CD1c-positive myeloid dendritic cell (primary cell): Measurements from ENCODE around the gene GPR37L1.
"Not testable (repeated sequence)": the region's sequence is repeated elsewhere in the genome, so short reads cannot be mapped to it uniquely, and the experiment has no call there.

Experiments
- DNase-seq: peaks from one replicate; pipeline ENCODE4 v3.0.0-alpha.2; 2016; ENCODE audit errors: extremely low spot score

Gene GPR37L1

DNA sequence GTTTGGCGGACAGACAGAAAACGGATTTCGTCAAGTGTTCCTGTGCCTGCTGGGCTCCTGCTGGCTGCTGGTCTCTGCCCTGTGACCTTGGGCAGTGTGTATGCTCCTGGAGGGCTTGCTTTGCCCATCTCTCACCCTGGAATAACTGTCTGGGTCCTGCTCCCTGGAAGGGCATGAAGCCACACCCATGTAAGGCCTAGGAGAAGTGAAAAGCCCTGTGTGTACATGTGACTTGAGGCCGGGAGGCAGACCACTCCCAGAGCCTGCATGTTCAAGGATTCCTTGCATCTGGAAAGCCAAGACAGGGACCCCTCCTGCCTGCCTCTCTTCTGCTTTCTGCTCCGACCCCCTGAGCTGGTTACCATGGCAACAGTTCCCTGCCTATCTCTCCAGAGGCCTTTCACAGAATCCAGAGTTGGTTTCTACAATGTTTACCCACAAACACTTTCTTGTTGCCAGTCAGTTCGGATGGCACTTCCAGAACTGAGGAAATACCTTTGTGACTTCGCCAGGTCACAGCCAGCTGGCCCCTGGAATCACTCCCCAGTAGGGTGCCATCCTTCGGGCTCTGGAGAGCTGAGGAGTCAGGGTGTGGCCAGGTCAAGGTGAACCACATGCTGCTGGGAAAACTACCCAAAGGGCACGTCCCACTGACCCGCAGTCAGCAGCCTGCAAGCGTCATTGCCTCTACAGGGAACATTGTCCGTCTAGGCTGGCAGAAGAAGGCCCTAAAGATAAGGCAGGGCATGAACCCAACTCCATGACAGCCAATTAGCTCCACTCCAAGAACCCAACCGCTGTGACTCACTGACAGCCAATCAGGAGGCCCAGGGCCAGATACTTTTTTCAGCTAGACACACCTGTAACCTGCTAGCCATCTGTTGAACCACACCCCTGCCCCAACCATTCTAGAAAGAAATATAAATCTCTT lies 14.7 kb upstream of the GPR37L1 start:
- no peak for DNase-seq

DNA sequence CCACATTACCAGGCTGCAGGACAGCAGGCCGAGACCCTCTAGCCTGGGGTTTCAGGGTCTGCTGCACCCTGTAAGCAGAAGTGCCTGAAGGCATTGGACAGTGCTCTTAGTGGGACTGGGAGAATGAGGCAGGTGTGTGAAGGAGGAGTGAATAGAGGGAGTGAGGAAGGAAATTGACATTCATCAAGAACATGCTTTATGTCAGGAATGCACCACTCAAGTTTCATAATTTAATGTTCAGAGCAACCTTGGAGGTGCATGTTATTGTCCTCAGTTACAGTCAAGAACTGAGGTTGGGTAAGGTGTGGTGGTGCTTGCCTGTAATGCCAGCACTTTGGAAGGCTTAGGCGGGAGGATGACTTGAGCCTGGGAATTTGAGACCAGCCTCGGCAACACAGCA lies 11.7 kb upstream of the GPR37L1 start:
- no peak for DNase-seq

DNA sequence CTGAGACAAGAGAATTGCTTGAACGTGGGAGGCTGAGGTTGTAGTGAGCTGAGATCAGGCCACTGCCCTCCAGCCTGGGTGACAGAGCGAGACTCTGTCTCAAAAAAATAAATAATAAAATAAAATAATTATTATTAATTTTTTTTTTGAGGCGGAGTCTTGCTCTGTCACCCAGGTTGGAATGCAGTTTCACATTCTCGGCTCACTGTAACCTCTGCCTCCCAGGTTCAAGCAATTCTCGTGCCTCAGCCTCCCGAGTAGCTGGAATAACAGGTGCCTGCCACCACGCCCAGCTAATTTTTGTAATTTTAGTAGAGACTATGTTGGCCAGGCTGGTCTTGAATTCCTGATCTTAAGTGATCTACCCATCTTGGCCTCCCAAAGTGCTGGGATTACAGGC lies 11.1 kb upstream of the GPR37L1 start:
- DNase-seq, result not testable (repeated sequence)

DNA sequence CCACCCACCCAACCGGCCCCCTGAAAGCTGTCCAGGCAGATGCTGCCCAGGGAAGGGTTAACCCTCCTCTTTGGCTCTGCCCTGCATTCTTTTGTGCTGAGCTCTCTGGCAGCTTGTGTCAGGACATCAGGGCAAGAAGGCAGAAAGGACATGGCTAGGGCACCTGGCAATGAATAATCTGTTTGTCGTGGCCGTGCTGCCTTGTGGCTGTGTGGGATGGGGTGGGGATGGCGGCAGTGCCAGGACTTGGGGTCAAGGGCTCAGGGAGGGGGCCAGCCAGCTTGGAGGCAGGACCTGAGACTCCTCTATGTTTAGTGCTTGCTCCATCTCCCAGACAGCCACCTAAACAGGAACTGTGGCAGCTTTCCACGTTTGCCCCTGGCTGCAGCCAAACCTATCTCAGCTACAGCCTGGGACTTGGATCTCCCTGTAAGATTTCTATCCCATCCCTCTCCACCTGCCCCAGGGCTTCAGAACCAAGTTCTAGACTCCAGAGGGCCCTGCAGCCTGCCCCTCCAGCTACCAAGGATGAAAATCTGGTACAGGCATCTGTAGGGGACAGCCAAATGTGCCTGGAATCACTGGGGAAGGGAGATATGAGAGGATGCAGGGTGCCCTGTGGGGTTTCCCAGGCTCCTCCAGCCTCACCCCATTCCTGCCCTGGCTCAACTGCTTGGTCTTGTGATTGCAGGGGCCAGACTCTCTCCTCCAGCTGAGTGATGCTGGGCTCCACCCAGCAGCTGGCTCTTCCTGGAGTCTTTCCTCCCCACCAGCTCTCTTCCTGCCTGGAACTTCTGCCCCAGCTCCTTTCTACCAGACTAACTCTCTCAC lies 9.6 kb upstream of the GPR37L1 start:
- DNase-seq, result no peak

DNA sequence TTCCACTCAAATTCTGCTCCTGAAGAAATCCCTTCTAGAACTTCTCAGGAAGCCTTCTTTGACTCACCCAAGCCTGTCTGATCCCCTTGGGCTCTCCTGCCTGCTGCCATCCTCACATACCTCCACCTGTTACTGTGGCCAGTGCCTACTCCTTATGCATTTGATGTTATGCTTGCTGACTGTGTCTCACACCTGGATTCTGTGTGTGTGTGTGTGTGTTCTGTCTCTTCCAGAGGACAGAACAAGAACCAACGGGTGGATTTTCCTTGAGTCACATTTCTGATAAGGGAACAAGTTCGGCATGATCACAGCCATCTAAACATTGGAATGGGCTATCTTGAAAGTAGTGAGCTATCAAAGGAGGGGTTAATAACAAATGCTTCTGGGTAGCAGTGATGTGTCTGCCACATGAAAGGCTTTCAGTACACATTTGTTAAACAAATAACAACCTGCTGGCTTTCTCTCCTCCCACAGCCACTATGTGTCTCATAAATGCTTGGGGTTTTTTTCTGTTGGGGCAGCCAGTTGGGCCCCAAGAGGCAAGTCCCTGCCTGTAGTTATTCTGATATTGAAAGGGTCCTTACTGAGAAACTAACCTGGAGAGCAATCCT lies 8.9 kb upstream of the GPR37L1 start:
- no peak for DNase-seq

DNA sequence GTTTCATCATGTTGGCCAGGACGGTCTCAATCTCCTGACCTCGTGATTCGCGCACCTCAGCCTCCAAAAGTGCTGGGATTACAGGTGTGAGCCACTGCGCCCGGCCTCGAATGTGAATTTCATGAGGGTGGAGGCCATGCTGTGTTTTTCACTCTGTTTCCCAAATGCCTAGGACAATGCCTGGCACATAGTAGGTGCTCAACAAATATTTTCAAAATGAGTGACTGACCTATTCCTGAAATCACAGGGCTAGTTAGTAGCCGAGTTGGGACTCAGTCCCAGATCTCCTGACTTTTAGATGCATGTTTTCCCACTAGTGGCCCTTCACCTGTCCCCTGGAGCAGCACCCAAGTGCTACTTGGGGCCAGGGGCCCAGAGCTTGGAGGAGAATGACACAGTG lies 6.4 kb upstream of the GPR37L1 start:
- no peak for DNase-seq

DNA sequence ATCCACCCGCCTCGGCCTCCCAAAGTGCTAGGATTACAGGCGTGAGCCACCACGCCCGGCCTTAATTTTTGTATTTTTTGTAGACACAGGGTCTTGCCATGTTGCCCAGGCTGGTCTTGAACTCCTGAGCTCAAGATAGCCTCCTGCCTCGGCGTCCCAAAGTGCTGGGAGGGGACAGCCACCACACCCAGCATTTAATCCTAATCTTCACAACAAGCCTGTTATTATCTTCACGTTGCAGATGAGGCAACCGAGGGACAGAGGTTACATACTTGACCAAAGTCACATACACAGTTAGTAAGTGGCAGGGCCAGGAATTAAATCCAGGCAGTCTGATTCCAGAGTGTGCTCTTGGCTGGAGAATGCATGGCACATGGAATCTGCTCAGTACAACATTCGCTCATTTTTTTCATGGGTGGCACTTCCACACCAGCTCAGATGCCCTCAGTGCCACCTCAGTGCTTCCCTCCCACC lies 4.8 kb upstream of the GPR37L1 start:
- no peak for DNase-seq

DNA sequence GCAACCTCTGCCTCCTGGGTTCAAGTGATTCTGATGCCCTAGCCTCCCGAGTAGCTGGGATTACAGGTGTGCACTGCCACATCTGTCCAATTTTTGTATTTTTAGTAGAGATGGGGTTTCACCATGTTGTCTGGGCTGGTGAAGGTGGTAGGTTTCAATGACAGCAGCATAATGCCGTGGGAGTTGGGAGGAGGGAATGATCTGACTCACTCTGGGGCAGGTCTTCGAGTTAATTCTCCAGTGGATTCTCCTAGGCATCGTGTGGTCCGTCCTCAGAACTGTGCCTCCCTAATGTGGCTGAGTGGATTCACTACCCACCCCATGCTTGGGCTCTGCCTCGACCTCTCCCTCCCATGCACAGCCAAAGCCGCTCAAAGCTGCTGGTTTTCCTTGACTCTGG lies 1.7 kb upstream of the GPR37L1 start:
- DNase-seq, result no peak

DNA sequence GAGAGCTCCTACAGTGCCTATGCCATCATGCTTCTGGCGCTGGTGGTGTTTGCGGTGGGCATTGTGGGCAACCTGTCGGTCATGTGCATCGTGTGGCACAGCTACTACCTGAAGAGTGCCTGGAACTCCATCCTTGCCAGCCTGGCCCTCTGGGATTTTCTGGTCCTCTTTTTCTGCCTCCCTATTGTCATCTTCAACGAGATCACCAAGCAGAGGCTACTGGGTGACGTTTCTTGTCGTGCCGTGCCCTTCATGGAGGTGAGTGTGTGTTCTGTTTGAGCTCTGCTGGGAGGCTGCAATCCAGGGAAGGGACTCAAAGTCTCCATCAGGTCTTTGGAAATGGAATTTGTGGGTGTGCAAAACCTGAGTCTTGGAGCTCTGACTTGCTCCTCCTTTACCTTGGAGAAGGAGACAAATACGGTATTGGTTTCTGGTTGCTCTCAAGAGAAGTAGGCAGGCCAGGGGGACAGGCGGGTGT lies 658 bp downstream of the GPR37L1 start:
- DNase-seq, result no peak

DNA sequence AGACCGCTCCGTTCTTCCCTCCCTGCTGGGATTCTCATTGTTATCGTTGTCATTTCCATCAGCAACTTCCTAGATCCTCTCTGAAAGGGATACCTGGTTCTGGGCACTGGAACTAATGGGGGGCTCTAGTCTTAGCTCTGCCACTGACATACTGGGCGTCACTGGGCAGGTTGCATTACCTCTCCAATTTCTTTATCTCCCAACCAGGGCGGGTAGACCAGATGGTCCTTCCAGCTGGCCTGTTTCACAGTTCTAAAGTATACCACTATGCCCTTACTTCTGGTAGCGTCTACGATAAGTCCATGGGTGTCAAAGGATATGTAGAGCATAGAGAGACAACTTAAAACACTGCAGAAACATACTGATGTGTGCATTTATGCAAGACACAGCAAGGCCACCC lies 1.4 kb downstream of the GPR37L1 start:
- no peak for DNase-seq

DNA sequence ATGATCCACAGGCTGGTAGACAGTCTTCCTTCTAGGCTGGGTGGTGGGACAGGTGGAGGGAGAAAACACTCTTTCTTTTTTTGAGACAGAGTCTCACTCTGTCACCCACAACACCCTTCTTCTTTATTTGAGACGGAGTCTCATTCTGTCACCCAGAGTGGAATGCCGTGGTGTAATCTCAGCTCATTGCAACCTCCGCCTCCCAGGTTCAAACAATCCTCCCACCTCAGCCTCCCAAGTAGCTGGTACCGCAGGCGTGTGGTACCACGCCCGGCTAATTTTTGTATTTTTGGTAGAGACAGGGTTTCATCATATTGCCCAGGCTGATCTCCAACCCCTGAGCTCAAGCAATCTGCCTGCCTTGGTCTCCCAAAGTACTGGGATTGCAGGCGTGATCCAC lies 2.9 kb downstream of the GPR37L1 start:
- DNase-seq, result no peak

DNA sequence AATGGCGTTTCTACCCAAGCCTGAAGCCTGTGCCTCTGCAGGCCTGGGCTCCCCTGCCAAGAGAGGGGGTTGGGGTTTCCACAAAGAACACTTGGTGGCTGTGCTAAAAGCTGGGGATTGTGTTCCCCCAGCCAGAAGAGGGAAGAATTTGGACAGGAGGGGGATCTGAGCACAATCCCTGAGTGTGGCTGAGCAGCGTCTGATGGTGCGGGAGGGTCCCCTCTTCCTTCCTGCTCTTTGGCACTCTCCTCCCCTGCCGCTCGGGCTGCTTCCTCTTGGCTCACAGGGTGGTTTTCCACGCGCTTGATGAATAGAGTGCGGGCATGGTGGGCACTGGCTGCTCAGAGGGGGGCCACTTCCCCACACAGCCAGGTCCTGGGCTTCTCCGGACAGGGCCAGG lies 3.7 kb downstream of the GPR37L1 start:
- DNase-seq, result peak; percentile 8

DNA sequence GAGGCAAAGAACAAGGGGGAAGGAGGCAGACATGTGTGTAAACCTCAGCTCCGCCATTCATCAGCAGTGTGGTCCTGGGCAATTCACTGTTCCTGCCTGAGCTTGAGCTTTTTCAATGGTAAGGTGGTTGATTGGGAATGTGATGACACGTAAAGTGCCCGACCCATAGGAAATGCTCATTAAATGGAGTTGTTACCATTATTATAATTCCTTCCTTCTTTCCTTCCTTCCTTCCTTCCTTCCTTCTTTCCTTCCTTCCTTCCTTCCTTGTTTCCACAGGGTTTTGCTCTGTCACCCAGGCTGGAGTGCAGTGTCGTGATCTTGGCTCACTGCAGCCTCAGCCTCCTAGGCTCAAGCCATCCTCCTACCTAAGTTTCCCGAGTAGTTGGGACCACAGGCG lies 4.3 kb downstream of the GPR37L1 start:
- no peak for DNase-seq

DNA sequence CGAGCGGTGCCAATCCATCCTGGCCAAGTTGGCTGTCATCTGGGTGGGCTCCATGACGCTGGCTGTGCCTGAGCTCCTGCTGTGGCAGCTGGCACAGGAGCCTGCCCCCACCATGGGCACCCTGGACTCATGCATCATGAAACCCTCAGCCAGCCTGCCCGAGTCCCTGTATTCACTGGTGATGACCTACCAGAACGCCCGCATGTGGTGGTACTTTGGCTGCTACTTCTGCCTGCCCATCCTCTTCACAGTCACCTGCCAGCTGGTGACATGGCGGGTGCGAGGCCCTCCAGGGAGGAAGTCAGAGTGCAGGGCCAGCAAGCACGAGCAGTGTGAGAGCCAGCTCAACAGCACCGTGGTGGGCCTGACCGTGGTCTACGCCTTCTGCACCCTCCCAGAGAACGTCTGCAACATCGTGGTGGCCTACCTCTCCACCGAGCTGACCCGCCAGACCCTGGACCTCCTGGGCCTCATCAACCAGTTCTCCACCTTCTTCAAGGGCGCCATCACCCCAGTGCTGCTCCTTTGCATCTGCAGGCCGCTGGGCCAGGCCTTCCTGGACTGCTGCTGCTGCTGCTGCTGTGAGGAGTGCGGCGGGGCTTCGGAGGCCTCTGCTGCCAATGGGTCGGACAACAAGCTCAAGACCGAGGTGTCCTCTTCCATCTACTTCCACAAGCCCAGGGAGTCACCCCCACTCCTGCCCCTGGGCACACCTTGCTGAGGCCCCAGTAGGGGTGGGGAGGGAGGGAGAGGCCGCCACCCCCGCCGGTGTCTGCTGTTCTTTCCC lies 5.3 kb downstream of the GPR37L1 start:
- no peak for DNase-seq

DNA sequence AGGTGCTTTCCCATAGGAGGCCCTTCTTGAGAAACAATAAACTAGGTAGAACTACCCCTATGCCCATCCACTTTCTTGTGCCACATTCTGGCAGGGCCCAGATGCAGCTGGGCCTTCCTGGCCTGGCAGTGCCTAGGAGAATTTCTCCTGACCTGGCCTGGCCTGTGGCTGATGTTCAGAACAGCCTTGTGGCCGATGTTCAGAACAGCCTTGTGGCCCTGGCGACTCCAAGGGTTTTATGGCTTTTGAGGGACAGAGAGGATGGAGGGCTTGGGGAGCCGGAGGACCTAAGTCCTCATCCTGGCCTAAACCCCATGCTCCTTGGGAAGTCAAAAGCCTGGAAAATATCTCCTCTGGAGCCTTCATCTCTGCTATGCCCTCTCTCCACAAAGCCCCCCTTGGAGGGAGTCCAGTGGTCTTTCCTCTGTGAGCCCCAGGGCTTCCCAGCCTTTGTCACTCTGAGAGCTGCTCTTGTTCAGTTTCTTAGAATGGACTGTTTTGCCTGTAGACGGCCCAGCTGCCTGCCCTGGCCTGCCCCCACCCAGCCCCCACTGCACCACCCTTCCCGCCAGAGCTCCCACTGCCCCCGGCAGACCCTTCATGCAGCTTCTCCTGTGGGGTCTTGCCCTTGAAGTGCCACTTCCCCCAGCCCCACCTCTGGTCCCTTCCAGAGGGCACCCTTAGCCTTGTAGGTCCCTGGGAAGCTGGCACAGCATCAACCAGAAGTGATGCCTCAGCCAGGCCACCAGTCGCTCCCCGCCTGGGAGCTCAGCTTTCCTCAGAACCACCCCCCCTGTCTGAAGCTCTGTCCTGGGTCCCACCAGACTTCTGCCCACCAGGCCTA lies 7.0 kb downstream of the GPR37L1 start:
- DNase-seq, result no peak

DNA sequence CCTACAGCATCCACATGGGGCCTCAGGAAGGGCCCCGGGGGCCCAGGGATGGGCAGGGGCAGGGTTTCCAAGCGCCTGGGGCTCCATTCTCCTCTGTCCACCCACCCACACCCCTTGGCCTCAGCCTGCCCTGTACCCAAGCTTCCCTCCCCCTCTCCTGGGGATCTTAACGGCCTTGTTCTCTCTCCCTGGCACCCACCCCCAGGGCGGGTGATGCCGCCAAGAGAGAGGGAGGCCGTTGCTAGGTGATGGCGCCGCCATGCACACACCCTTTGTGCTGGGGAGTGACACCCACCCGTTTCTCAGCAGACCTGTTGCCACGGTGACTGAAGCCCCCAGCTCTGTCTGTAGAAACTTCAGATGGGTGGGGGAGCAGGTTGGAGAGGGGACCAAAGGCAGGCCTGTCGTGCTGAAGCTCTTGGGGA lies 7.6 kb downstream of the GPR37L1 start:
- DNase-seq, result no peak

DNA sequence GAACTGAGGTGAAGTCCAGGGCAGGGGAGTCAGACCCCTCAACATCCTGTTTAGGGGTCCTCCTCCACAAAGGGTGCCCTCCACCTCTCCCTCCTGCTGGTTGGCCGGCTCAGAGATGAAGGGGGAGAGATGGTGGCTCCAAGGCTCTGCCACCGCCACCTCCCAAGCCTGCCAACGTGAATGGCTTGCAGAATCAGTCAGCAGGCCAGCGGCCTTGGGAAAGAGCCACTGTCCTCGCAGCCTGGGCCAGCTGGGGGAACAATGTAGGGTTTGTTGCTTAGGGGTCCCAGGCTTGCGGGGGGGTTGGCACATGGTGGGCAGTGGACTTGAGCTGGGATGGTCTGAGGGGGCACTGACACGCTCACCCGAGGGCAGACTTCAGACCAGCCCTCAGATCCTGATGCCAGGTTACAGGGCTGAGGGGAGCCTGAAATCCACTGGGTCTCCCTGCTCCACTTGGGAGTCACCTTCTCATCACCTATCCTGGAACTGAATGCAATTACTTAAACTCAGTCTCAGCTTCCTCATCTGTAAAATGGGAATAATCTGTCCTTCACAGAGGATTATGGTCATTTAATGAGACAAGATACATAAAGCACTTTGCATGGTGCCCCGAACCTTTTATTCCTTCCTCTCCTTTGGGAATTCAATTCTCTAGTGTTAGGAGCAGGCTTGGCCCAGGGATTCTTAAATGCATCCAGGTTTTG lies 8.3 kb downstream of the GPR37L1 start:
- no peak for DNase-seq

DNA sequence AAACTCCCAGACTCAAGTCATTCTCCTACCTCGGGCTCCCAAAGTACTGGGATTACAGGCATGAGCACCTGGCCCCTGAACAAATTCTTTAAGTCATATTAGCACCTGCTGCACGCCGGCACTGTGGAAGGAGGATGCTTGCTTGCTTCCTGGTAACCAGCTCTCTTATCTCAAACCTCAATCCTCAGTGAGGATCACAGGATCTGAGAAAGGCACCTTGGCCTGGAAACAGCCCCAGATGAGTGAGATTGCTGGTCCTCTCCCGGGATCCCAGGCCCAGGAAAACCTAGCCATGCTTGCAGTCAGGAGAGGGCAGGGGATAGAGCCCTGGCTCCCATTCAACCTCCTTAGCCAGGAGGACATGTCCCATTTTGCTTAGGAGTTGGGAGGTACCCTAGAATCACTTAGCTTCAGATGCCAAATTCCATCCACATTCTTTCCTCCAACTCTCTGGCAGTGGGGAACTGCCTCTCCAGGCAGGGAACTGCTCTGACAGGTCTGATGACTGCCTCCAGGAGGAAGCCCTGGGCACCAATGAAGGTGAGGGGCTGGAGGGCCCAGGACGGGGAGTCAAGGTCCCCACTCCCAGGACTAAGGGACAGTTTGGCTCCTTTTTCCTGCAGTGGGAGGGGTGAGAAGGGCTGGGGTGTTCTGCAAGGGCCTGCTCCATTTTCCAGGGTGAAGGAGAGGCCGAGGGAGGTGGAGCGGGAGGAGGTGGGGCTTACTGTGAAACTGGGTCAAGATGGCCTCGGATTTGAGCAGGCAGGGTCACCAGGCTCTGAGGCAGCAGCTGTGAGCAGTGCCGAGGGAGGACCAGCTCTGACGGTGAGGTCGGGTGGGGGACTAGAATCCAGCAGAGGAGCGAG lies 9.5 kb downstream of the GPR37L1 start:
- DNase-seq, result no peak

DNA sequence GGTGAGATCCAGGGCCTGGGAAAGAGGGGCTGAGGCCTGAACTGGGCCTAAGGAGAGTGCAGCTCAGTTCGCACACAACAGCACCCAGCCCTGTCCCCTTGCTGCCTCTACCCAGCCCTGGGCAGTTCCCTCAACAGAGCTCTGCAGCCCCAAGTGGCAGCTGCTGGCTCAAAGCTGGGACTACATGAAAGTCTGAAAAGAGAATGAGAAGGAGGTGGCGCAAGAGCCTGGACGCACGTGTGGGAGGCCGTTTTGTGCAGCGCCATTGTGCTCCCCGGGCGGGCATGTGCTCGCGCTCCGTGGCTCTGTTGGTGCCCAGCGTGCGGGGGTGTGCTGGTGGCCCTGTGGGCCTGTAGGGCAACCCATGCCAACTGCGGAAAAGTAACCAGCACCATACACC lies 10.3 kb downstream of the GPR37L1 start:
- peak; percentile 68 for DNase-seq
